ENCODE data around the gene ROBO2.

Gene ROBO2

GRCh38 chr3:77372018-77372417, 332.1 kb downstream of the ROBO2 start:
- no peak overlapping the region for H3K27ac ChIP-seq

GRCh38 chr3:77372634-77373346, 332.9 kb downstream of the ROBO2 start:
- no peak overlapping the region for H3K27ac ChIP-seq
- TF ChIP-seq ZFX (IDR thresholded peaks at IDR 0.05) (no peak), CTCF (conservative IDR thresholded peaks at IDR 0.05) (no peak)

More at GRCh38 chr3:77372018-77372417, 332.1 kb downstream of the ROBO2 start:
- TF ChIP-seq CTCF (conservative IDR thresholded peaks at IDR 0.05) (no peak), ZFX (IDR thresholded peaks at IDR 0.05) (no peak)

GRCh38 chr3:77373619-77374018, 333.7 kb downstream of the ROBO2 start:
- no peak overlapping the region for H3K27ac ChIP-seq
- TF ChIP-seq ZFX (IDR thresholded peaks at IDR 0.05) (no peak), CTCF (conservative IDR thresholded peaks at IDR 0.05) (no peak)

- no peak overlapping the region for H3K27ac ChIP-seq
- TF ChIP-seq ZFX (IDR thresholded peaks at IDR 0.05), result no peak
- TF ChIP-seq CTCF (conservative IDR thresholded peaks at IDR 0.05), result no peak
Observed at GRCh38 chr3:77376511-77376910, 336.6 kb downstream of the ROBO2 start.

GRCh38 chr3:77377717-77378116, 337.8 kb downstream of the ROBO2 start:
- TF ChIP-seq ZFX (IDR thresholded peaks at IDR 0.05), result no peak
- no peak for TF ChIP-seq CTCF (conservative IDR thresholded peaks at IDR 0.05)

GRCh38 chr3:77380136-77380535, 340.2 kb downstream of the ROBO2 start:
- no peak overlapping the region for H3K27ac ChIP-seq
- TF ChIP-seq ZFX (IDR thresholded peaks at IDR 0.05) (no peak), CTCF (conservative IDR thresholded peaks at IDR 0.05) (no peak)

More at GRCh38 chr3:77377717-77378116, 337.8 kb downstream of the ROBO2 start:
- H3K27ac ChIP-seq, result no peak overlapping the region

GRCh38 chr3:77381431-77381830, 341.5 kb downstream of the ROBO2 start:
- TF ChIP-seq CTCF (conservative IDR thresholded peaks at IDR 0.05) (no peak), ZFX (IDR thresholded peaks at IDR 0.05) (no peak)
- no peak overlapping the region for H3K27ac ChIP-seq
